ENCODE results near the gene GDPD1. TPM values are rescaled to one million over a fixed set of nuclear protein-coding genes. Genes with fewer than 3 reads are reported as not detected.
"Not testable (repeated sequence)": the region's sequence is repeated elsewhere in the genome, so short reads cannot be mapped to it uniquely, and the experiment has no call there.

The GDPD1 gene
- total RNA-seq, 1 experiment from 2014 or later: 6.2 TPM

DNA sequence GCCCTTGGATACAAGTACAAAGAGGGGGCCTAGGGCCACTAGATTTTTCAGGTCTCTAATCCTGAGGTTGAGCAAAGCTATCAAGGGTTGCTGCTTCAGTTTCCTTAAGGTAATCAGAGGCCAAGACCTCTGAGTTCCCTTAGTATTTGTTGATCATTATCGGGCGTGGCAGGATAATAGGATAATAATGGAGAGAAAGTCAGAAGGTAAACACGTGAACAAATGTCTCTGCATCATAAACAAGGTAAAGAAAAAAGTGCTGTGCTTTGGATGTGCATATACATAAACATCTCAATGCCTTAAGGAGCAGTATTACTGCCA lies 69.6 kb downstream of the GDPD1 start:
- Histone ChIP-seq H3K36me3 (ENCODE audit: insufficient read depth, low read length) (no peaks in the 10 kb centered on the region), H3K27ac (ENCODE audit: low read length) (no peak overlapping the region), H4K20me1 (ENCODE audit: insufficient read depth, low read depth, low read length) (no peaks in the 10 kb centered on the region), H3K9me2 (replicated peaks; ENCODE audit: insufficient read depth, low read length) (no peaks in the 10 kb centered on the region), H3K79me2 (ENCODE audit: low read length) (no peaks in the 10 kb centered on the region), H2AFZ (ENCODE audit: low read length) (peak overlapping the region; percentile 90), H3K9me3 (ENCODE audit: low read length) (no peaks in the 10 kb centered on the region), H3K4me3 (ENCODE audit: low read length) (peak overlapping the region; percentile 36; the same call in 1 of the 2 replicates), H3K4me1 (ENCODE audit: low read length) (peaks cover 18% of the 10 kb centered on the region), H3K9ac (ENCODE audit: low read length) (peak overlapping the region; percentile 30), H3K27me3 (ENCODE audit: low read length) (no peaks in the 10 kb centered on the region), H3K4me2 (ENCODE audit: low read depth, low read length, poor library complexity, severe bottlenecking) (peak overlapping the region; percentile 39)
- DNase-seq: no peak

DNA sequence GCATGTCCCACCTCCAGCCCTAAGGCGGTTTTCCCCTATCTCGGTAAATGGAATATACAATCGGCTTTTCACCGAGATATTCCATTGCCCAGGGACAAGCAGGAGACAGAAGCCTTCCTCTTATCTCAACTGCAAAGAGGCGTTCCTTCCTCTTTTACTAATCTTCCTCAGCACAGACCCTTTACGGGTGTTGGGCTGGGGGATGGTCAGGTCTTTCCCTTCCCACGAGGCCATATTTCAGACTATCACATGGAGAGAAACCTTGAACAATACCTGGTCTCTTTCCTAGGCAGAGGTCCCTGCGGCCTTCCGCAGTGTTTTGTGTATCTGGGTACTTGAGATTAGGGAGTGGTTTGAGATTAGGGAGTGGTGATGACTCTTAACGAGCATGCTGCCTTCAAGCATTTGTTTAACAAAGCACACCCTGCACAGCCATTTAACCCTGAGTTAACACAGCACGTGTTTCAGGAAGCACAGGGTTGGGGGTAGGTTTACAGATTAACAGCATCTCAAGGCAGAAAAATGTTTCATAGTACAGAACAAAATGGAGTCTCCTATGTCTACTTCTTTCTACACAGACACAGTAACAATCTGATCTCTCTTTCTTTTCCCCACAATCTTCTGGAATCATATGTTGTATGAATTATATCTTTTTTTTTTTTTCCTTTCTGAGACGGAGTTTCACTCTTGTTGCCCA lies 70.1 kb downstream of the GDPD1 start:
- peak overlapping the region; percentile 90 for H2AFZ ChIP-seq (ENCODE audit: low read length)
- H3K9me3 ChIP-seq (ENCODE audit: low read length); H3K79me2 ChIP-seq (ENCODE audit: low read length); H3K9me2 ChIP-seq (replicated peaks; ENCODE audit: insufficient read depth, low read length); H3K27me3 ChIP-seq (ENCODE audit: low read length); H3K36me3 ChIP-seq (ENCODE audit: insufficient read depth, low read length); H4K20me1 ChIP-seq (ENCODE audit: insufficient read depth, low read depth, low read length); H3K27ac ChIP-seq (ENCODE audit: low read length): not testable (repeated sequence)
- peak overlapping the region; percentile 30 for H3K9ac ChIP-seq (ENCODE audit: low read length)
- peaks cover 18% of the 10 kb centered on the region for H3K4me1 ChIP-seq (ENCODE audit: low read length)
- peak; percentile 73 for DNase-seq
- H3K4me3 ChIP-seq (ENCODE audit: low read length): peak overlapping the region; percentile 36; the same call in 1 of the 2 replicates
- peak overlapping the region; percentile 39 for H3K4me2 ChIP-seq (ENCODE audit: low read depth, low read length, poor library complexity, severe bottlenecking)

DNA sequence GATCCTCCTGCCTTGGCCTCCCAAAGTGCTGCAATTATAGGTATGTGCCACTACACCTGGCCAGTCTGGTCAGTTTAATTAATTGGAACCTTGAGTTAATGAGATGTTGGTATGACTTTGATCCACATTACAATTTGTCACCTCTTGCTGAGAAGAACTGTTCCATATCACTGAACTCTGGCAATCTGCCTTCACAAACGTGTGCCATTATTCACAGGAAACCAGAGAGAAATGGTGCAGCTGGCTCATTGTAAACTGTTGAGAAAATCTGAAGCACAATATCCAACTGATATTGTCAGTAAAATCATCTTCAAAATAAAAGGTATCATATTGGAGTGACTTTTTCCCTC lies 71.8 kb downstream of the GDPD1 start:
- H3K9me2 ChIP-seq (replicated peaks; ENCODE audit: insufficient read depth, low read length): no peaks in the 10 kb centered on the region
- no peak overlapping the region for H3K9ac ChIP-seq (ENCODE audit: low read length)
- H3K4me1 ChIP-seq (ENCODE audit: low read length): peaks cover 18% of the 10 kb centered on the region
- H3K4me2 ChIP-seq (ENCODE audit: low read depth, low read length, poor library complexity, severe bottlenecking): no peak overlapping the region
- H3K9me3 ChIP-seq (ENCODE audit: low read length): no peaks in the 10 kb centered on the region
- no peaks in the 10 kb centered on the region for H3K79me2 ChIP-seq (ENCODE audit: low read length)
- H3K4me3 ChIP-seq (ENCODE audit: low read length): no peak overlapping the region
- H4K20me1 ChIP-seq (ENCODE audit: insufficient read depth, low read depth, low read length): no peaks in the 10 kb centered on the region
- H3K36me3 ChIP-seq (ENCODE audit: insufficient read depth, low read length): no peaks in the 10 kb centered on the region
- no peak for DNase-seq
- no peaks in the 10 kb centered on the region for H3K27me3 ChIP-seq (ENCODE audit: low read length)
- H2AFZ ChIP-seq (ENCODE audit: low read length): no peak overlapping the region
- H3K27ac ChIP-seq (ENCODE audit: low read length): no peak overlapping the region

DNA sequence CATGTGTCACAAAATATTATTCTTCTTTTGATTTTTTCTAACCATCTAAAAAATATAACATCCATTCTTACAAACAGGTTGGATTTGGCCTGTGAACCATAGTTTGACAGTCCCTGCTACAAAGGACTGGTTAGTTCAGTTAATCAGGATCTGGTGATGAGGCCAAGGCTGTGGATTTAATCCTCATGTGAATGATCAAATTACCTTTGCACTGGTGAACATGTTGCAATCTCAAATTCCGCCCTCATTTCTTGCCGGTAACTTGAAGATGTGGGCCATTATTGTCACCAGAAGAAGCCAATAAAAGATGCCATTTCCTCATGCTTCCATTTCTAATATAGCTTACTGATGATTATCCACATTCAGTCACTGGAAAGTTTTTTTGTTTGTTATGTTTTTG lies 75.9 kb downstream of the GDPD1 start:
- no peak overlapping the region for H3K4me3 ChIP-seq (ENCODE audit: low read length)
- H3K9me2 ChIP-seq (replicated peaks; ENCODE audit: insufficient read depth, low read length): no peaks in the 10 kb centered on the region
- H3K9me3 ChIP-seq (ENCODE audit: low read length): no peaks in the 10 kb centered on the region
- no peak overlapping the region for H2AFZ ChIP-seq (ENCODE audit: low read length)
- no peaks in the 10 kb centered on the region for H3K27me3 ChIP-seq (ENCODE audit: low read length)
- no peaks in the 10 kb centered on the region for H3K79me2 ChIP-seq (ENCODE audit: low read length)
- no peaks in the 10 kb centered on the region for H3K4me1 ChIP-seq (ENCODE audit: low read length)
- no peaks in the 10 kb centered on the region for H4K20me1 ChIP-seq (ENCODE audit: insufficient read depth, low read depth, low read length)
- no peak overlapping the region for H3K9ac ChIP-seq (ENCODE audit: low read length)
- no peaks in the 10 kb centered on the region for H3K36me3 ChIP-seq (ENCODE audit: insufficient read depth, low read length)
- no peak overlapping the region for H3K27ac ChIP-seq (ENCODE audit: low read length)
- H3K4me2 ChIP-seq (ENCODE audit: low read depth, low read length, poor library complexity, severe bottlenecking): no peak overlapping the region
- DNase-seq: no peak

DNA sequence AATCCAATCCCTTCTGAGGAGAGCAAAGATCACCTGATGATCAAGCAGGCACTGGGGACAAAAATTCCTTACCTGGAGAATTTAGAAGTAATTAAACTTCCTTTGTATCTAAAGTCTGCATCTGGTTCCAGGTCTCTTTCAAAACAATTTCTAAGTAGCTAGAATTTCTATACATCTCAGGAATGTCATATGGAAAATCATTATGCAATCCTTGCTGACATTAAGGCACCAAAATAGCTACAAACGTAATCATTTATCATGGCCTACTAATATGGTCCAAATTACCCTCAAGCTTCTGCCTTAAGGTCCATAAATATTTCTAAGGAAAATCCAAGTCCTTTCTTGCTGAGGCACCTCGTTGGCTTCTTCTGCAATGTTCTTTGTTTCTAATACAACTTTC lies 78.2 kb downstream of the GDPD1 start:
- no peaks in the 10 kb centered on the region for H3K4me1 ChIP-seq (ENCODE audit: low read length)

DNA sequence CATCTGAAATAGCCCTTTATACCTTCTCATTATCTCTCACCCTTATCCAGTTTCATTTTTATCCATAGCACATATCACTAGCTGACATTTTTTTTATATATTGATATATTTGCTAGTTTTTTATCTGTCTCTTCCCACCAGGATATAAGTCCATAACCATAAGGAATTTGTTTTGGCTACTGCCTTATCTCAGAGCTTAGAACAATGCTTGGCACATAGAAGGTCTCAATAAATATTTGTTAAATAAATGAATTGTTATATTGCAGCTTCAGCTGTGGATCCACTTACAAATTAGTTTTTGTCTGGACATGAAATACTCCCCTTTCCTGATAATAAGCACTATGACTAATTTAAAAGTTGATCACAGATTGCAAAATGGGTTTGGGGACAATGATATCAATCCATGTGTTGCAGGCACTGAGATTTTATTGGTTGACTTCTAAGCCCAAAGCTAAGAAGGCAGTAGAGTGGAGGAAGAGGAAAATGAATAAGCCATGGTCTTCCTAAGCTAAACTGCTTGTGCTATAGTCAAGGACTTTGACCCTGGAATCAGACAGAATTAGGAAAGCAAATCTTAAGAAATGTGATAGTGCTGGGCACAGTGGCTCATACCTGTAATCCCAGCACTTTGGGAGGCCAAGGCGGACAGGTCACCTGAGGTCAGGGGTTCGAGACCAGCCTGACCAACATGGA lies 79.2 kb downstream of the GDPD1 start:
- no peaks in the 10 kb centered on the region for H3K9me2 ChIP-seq (replicated peaks; ENCODE audit: insufficient read depth, low read length)
- no peaks in the 10 kb centered on the region for H3K27me3 ChIP-seq (ENCODE audit: low read length)
- no peaks in the 10 kb centered on the region for H4K20me1 ChIP-seq (ENCODE audit: insufficient read depth, low read depth, low read length)
- DNase-seq: no peak
- H3K79me2 ChIP-seq (ENCODE audit: low read length): no peaks in the 10 kb centered on the region
- no peaks in the 10 kb centered on the region for H3K36me3 ChIP-seq (ENCODE audit: insufficient read depth, low read length)
- no peaks in the 10 kb centered on the region for H3K4me1 ChIP-seq (ENCODE audit: low read length)
- no peak overlapping the region for H3K4me3 ChIP-seq (ENCODE audit: low read length)
- no peaks in the 10 kb centered on the region for H3K9me3 ChIP-seq (ENCODE audit: low read length)
- H3K4me2 ChIP-seq (ENCODE audit: low read depth, low read length, poor library complexity, severe bottlenecking): no peak overlapping the region
- no peak overlapping the region for H3K9ac ChIP-seq (ENCODE audit: low read length)
- H2AFZ ChIP-seq (ENCODE audit: low read length): no peak overlapping the region
- no peak overlapping the region for H3K27ac ChIP-seq (ENCODE audit: low read length)

More for the DNA sequence above, 78.2 kb downstream of the GDPD1 start:
- Histone ChIP-seq H2AFZ (ENCODE audit: low read length) (no peak overlapping the region), H3K27me3 (ENCODE audit: low read length) (no peaks in the 10 kb centered on the region), H3K79me2 (ENCODE audit: low read length) (no peaks in the 10 kb centered on the region), H3K27ac (ENCODE audit: low read length) (no peak overlapping the region), H3K4me3 (ENCODE audit: low read length) (no peak overlapping the region), H3K9me2 (replicated peaks; ENCODE audit: insufficient read depth, low read length) (no peaks in the 10 kb centered on the region), H3K9ac (ENCODE audit: low read length) (no peak overlapping the region), H3K9me3 (ENCODE audit: low read length) (no peaks in the 10 kb centered on the region), H3K36me3 (ENCODE audit: insufficient read depth, low read length) (no peaks in the 10 kb centered on the region), H3K4me2 (ENCODE audit: low read depth, low read length, poor library complexity, severe bottlenecking) (no peak overlapping the region), H4K20me1 (ENCODE audit: insufficient read depth, low read depth, low read length) (no peaks in the 10 kb centered on the region)
- DNase-seq: no peak

DNA sequence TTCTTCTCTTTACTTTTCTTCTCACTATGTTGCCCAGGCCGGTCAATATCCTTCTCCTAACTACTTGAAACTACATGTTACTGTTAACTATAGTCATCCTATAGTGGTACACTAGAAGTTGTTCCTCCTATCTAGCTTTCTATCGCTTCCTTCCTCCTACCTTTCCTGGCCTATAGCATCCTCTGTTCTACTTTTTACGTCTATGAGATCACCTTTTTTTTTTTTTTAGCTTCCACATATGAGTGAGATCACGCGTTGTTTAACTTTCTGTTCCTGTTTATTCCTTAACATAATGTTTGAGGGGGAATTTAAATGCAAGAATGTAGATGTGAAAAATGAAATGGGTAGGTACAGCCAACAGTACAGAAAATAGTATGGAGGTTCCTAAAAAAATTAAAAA lies 80.6 kb downstream of the GDPD1 start:
- Histone ChIP-seq H3K4me3 (ENCODE audit: low read length) (no peak overlapping the region), H3K27me3 (ENCODE audit: low read length) (no peaks in the 10 kb centered on the region), H3K4me2 (ENCODE audit: low read depth, low read length, poor library complexity, severe bottlenecking) (no peak overlapping the region), H3K4me1 (ENCODE audit: low read length) (no peaks in the 10 kb centered on the region), H3K27ac (ENCODE audit: low read length) (no peak overlapping the region), H4K20me1 (ENCODE audit: insufficient read depth, low read depth, low read length) (no peaks in the 10 kb centered on the region), H3K9me3 (ENCODE audit: low read length) (no peaks in the 10 kb centered on the region), H3K36me3 (ENCODE audit: insufficient read depth, low read length) (no peaks in the 10 kb centered on the region), H3K9ac (ENCODE audit: low read length) (no peak overlapping the region), H3K79me2 (ENCODE audit: low read length) (no peaks in the 10 kb centered on the region), H2AFZ (ENCODE audit: low read length) (no peak overlapping the region), H3K9me2 (replicated peaks; ENCODE audit: insufficient read depth, low read length) (no peaks in the 10 kb centered on the region)
- DNase-seq: no peak

DNA sequence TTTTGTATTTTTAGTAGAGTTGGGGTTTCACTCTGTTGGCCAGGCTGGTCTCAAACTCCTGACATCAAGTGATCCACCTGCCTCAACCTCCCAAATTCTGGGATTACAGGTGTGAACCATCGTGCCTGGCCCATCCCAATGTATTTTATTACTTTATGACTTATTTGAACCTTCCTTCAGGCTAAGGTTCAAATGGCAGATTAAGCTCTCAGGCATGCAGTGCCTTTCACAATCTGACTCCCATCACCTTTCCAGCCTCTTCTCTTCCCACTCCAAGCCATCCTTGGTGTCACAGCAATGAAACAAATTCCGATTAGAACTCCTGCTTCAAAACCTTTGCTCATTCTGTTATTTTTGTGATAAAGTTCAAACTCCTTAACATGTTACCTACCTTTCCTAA lies 84.5 kb downstream of the GDPD1 start:
- Histone ChIP-seq H3K9me3 (ENCODE audit: low read length) (no peaks in the 10 kb centered on the region), H2AFZ (ENCODE audit: low read length) (no peak overlapping the region), H3K79me2 (ENCODE audit: low read length) (no peaks in the 10 kb centered on the region), H3K27me3 (ENCODE audit: low read length) (no peaks in the 10 kb centered on the region), H3K27ac (ENCODE audit: low read length) (no peak overlapping the region), H3K4me2 (ENCODE audit: low read depth, low read length, poor library complexity, severe bottlenecking) (no peak overlapping the region), H3K4me3 (ENCODE audit: low read length) (no peak overlapping the region), H3K4me1 (ENCODE audit: low read length) (no peaks in the 10 kb centered on the region), H3K9ac (ENCODE audit: low read length) (no peak overlapping the region), H3K36me3 (ENCODE audit: insufficient read depth, low read length) (no peaks in the 10 kb centered on the region), H3K9me2 (replicated peaks; ENCODE audit: insufficient read depth, low read length) (no peaks in the 10 kb centered on the region), H4K20me1 (ENCODE audit: insufficient read depth, low read depth, low read length) (no peaks in the 10 kb centered on the region)
- DNase-seq: no peak
